Right lobe of liver (tissue), 4 donors: ENCODE measurements around the gene EPO.

Experiments
- CTCF ChIP-seq, 4 donors: fragments of 200-600 bp in 3 of 4; fragments of 450-650 bp in 1 of 4; IDR thresholded peaks; one replicate each; pipeline versions ENCODE4 v1.5.1 to v1.8.0; 2016 to 2022; ENCODE audit warnings: antibody characterized with exemption in 4 of 4, mild to moderate bottlenecking in 2 of 4
- POLR2A ChIP-seq: fragments of 450-650 bp; IDR thresholded peaks from one replicate; pipeline ENCODE4 v1.6.1; 2017; ENCODE audit warnings: antibody characterized with exemption, mild to moderate bottlenecking
- donor health status: DM: no; HTN: no; CAD: no.
- donor health status: DM: no; HTN: no; CAD: no.
- donor health status: DM: no; HTN: yes; CAD: no.

GRCh38 chr7:100682991-100683658, 37.1 kb upstream of the EPO start:
- TF ChIP-seq POLR2A = no peak
- no peak for TF ChIP-seq CTCF (IDR thresholded peaks at IDR 0.05)
